ENCODE results near the gene ZEB1.
"Not testable (repeated sequence)": the region's sequence is repeated elsewhere in the genome, so short reads cannot be mapped to it uniquely, and the experiment has no call there.

ZEB1 gene

DNA sequence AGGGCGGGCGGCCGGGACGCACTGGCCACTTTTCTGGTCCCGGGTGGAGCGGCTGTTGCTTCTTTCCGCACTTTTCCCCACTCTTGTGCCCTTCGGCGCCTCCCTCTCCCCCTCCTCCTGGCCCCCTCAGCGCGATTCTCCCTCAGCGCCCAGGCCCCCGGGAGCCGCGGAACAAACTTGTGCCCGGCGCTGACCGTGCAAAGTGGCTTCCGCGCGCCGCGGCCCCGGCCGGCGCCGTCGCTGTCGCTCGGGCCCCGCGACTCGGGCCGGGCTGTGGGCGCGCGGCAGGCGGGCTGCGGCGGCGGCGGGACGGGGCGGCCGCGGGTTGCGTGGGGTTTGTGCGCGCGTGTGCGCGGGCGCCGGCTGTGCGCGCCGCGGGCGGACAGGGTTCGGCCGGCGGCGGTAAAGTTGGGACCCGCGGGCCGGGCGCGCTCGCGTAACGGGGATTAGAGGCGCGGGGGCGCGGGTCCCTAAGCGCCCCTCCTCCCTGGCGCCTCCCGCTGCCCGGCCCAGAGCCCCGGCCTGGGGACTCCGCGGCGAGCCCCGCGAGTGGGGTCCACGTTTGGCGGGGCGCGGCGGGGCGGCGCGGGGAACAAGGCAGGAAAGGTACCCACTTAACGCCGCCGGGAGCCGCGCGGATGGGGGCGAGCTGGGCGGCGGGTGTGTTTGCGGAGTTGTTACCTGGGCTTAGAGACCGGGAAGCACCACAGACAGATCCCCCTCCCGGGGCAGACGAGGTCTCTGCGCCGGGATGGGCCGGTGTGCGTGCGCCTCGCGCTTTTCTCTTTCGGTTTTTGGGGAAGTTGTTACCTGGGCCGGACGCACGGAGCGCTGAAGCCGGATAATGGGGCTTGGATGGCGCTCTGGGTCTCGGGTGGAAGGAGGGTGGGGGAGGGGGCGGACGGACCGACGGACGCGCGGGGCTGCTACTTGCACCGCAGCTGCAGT, 860 bp downstream of the ZEB1 start:
- peak in 1 of 2 experiments; percentile 27 for DNase-seq

DNA sequence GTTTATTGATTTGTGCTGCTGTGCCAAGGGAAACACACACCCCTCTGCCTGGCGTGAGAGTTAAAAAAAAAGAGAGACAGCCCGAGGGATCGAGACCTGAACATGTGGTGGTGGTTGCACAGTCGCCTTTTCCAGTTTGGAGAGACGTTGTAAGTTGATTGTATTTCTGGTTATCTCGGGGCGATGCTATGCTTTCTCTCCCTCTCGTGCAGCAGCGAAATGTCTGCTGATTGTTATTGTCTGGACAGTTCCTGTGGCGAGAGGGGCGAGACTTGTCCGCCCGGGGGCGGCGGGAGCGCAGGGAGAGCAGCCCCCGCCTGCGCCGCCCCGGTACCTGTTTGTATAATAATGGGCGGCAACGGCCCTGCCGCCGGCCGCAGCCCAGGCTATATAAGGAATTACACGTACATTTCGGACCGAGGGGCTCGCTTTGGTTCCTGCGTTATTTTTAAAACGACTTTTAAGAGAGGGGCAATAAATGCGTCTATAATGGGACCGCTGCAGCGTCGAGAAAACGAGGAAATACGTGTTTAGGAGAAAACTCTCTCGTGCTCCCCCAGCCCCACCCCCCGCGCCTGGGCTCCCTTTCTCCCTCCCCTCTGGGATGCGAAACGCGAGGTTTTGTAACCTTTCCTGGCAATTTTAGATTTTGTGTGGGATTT, 1.7 kb downstream of the ZEB1 start:
- DNase-seq = peak in 1 of 2 experiments; percentile 27

- DNase-seq = no peak
Measured at GRCh38 chr10:31321396-31321941, 2.5 kb downstream of the ZEB1 start.

- peak in 1 of 2 experiments; percentile 2 for DNase-seq
Measured at GRCh38 chr10:31322647-31323046, 3.6 kb downstream of the ZEB1 start.

GRCh38 chr10:31340343-31340742, 21.3 kb downstream of the ZEB1 start:
- DNase-seq = no peak

GRCh38 chr10:31341552-31341951, 22.5 kb downstream of the ZEB1 start:
- no peak for DNase-seq

DNA sequence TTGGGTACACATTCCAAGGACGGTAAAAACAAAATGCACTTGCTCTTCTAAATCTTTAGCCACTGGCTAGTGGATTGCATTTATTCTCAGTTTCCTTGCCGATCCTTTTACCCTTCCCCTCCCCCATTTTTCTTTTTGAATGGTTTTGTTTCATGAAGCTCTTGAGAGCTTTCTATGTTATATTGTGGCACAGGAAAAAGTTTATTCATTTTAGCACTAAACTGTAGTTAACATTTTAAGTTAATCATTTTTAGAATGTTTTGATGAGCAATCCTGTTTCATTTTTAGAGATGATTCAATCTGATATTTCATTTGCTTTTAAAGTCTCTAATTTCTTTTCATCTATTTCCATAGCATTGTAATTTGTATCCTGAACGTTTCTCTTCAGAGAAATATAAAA, 24.0 kb downstream of the ZEB1 start:
- DNase-seq = no peak

DNA sequence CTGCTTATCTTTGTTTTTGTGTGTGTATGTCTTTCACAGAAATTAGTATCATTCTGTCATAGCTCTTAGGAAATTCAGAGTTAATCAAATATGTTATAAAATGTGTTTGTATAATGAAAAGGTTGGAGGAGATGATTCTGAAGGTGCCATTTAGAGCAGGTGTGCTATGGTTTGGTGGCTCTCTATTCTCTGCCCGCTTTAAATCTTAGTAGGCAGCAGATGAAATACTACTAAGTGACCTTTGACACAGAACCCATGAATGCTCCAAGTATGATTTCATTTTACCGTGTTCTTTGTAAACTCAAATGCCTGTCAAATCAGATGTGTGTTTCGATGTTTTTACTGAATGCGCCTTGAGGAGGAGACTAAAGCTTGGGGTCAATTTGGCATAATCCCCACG, 24.5 kb downstream of the ZEB1 start:
- no peak for DNase-seq

DNA sequence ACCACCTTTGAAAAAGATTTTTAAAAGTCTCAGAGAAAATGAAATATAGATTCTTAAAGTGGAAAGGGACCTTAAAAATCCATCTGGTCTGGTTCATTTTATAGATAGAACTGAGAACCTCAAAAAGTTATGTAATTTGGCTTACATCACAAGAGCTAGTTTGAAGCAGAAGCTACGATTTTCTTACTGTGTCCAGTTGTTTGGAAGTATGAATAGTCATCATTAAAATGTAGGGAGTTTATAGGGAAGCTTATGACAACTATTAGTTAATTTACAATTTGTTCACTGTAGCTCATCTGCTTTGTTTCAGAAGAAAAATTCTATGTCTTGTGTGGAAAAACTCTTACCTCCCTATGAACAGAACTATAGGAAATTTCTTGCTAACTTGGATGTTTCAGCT, 26.9 kb downstream of the ZEB1 start:
- DNase-seq = no peak

GRCh38 chr10:31346953-31347352, 27.9 kb downstream of the ZEB1 start:
- DNase-seq = no peak

GRCh38 chr10:31347705-31348104, 28.7 kb downstream of the ZEB1 start:
- DNase-seq = no peak

DNA sequence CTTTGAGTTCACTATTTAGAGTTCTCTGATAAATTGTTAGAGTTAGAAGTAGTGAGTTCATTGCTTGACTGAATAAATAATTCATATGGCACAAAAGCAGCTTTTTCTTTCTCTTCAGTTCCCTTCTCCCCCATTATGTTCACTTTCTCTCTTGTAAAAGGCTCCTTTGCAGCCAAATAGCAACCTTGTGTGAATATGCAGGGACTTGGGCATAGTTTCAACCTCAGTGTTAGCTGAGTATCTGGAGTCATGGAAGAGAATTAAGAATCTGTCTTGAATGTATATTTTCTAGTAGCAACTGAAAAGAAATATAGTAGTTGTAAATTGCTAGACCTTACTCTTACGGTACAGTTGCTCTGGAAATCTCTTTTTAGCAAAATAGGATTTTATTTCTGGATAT, 31.9 kb downstream of the ZEB1 start:
- DNase-seq = no peak

GRCh38 chr10:31352436-31353226, 33.6 kb downstream of the ZEB1 start:
- no peak for DNase-seq

DNA sequence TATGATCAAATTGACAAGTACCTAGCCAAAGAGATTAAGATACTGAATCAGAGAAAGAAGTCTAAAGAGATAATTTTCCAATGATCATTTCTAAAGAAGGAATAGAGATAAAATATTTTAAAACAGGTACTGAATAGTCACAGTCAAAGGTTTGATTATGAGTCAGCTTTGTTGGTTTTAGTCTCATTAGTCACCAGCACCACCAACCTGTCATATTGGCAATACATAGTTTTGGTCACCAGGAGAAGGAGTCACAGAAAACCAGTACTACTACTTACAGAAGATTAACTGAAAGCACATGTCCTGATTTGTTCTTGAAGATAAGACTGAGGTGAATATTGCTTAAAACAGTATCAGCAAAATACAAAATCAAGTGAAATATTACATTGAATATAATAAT, 34.6 kb downstream of the ZEB1 start:
- no peak for DNase-seq

- DNase-seq = no peak
Measured at GRCh38 chr10:31358688-31359330, 39.8 kb downstream of the ZEB1 start.

- no peak for DNase-seq
Measured at GRCh38 chr10:31359979-31360378, 41.0 kb downstream of the ZEB1 start.

DNA sequence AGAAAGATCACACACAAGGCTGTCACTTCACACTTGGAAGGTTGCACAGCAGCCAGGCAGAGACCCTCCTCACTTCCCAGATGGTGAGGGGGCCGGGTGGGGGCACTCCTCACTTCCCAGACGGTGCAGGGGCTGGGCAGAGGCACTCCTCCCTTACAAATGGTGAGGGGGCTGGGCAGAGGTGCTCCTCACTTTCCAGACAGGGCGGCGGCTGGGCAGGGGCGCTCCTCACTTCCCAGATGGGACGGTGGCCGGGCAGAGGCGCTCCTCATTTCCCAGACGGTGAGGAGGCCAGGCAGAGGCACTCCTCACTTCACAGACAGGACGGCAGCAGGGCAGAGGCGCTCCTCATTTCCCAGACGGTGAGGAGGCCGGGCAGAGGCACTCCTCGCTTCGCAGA, 42.5 kb downstream of the ZEB1 start:
- DNase-seq = not testable (repeated sequence)

DNA sequence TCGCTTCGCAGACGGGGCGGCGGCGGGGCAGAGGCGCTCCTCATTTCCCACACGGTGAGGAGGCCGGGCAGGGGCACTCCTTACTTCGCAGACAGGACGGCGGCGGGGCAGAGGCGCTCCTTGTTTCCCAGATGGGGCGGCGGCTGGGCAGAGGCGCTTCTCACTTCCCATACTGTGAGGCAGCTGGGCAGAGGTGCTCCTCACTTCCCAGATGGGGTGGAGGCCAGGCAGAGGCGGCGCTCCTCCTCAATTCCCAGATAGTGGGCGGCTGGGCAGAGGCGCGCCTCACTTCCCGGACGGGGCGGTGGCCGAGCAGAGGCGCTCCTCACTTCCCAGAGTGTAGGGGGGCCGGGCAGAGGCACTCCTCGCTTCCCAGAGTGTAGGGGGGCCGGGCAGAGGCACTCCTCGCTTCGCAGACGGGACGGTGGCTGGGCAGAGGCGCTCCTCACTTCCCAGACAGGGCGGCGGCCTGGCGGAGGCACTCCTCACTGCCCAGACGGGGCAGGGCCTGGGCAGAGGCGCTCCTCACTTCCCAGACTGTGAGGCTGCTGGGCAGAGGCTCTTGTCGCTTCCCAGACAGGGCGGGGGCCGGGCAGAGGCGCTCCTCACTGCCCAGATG, 43.1 kb downstream of the ZEB1 start:
- no peak for DNase-seq

GRCh38 chr10:31363696-31364095, 44.7 kb downstream of the ZEB1 start:
- not testable (repeated sequence) for DNase-seq

DNA sequence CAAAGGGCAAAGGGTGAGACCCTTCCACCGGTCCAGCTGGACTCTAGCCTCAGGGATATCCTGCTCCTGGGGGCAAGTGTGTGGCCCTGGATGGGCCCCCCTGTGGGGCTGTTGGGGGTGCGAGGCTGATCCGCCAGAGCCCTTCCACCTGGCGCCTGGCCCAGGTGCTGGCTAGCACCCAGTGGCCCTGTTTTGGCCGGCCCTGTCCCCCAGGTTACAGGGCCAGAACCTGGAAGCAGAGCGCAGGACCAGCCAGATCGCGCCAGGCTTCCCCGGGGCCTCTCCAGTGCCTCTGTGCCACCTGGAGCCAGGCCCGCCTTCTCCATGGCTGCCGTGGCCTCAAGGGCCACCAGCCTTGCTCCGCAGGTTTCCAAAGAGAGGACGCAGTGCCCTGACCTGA, 45.2 kb downstream of the ZEB1 start:
- not testable (repeated sequence) for DNase-seq

- DNase-seq = no peak
Measured at GRCh38 chr10:31366703-31367102, 47.7 kb downstream of the ZEB1 start.

DNA sequence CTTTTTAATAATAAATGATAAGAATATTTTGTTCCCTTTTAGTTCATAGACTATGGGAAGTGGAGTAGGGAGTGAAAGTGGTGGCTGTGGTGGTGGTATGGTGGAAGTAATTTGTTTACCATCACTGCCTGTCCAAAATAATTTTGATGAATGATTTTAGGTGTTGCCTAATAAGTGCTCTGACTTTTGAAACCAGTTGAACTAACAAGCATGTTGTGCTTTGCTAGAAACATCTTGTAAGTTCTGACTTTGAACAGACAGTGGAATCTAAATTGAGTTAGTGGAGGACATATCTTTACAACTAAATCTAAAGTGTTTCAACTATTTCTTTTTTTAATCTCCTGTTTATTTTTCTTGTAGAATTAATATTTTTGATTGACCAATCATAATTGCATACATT, 49.7 kb downstream of the ZEB1 start:
- no peak for DNase-seq
